ENCODE measurements around the gene PUS7L.

- TF ChIP-seq, protein P1, sequence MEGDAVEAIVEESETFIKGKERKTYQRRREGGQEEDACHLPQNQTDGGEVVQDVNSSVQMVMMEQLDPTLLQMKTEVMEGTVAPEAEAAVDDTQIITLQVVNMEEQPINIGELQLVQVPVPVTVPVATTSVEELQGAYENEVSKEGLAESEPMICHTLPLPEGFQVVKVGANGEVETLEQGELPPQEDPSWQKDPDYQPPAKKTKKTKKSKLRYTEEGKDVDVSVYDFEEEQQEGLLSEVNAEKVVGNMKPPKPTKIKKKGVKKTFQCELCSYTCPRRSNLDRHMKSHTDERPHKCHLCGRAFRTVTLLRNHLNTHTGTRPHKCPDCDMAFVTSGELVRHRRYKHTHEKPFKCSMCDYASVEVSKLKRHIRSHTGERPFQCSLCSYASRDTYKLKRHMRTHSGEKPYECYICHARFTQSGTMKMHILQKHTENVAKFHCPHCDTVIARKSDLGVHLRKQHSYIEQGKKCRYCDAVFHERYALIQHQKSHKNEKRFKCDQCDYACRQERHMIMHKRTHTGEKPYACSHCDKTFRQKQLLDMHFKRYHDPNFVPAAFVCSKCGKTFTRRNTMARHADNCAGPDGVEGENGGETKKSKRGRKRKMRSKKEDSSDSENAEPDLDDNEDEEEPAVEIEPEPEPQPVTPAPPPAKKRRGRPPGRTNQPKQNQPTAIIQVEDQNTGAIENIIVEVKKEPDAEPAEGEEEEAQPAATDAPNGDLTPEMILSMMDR (IDR thresholded peaks at IDR 0.05), result no peak
- TF ChIP-seq POLR2A (IDR thresholded peaks at IDR 0.05) (no peak), EP300 (IDR thresholded peaks at IDR 0.05) (no peak)
These were observed 36.0 kb downstream of the PUS7L start for GRCh38 chr12:43722621-43723020.

Measured in suprapubic skin (tissue), 3 donors.